Sigmoid colon (tissue), 7 donors: ENCODE data around the gene IKBKE. TPM values are rescaled to one million over a fixed set of nuclear protein-coding genes. Genes with fewer than 3 reads are reported as not detected.

Source experiments
- DNase-seq: peaks from one replicate; pipeline ENCODE4 v3.0.0-alpha.2; 2019
- H3K27ac ChIP-seq, 4 donors: fragments of 200-600 bp; sonication (generic); one replicate each; pipeline ENCODE4 v1.5.1; 2016 to 2019; ENCODE audit warnings: mild to moderate bottlenecking in 1 of 4
- H3K27me3 ChIP-seq, 3 donors: fragments of 200-600 bp; sonication (generic); one replicate each; pipeline ENCODE4 v1.5.1; 2019; ENCODE audit warnings: mild to moderate bottlenecking in 1 of 3
- H3K36me3 ChIP-seq, 4 donors: fragments of 200-600 bp; sonication (generic); one replicate each; pipeline ENCODE4 v1.5.1; 2016 to 2019
- H3K4me1 ChIP-seq, 4 donors: fragments of 200-600 bp; sonication (generic); one replicate each; pipeline ENCODE4 v1.5.1; 2017 to 2019
- H3K4me3 ChIP-seq, 4 donors: fragments of 200-600 bp; sonication (generic); one replicate each; pipeline ENCODE4 v1.5.1; 2017 to 2019; ENCODE audit warnings: mild to moderate bottlenecking in 2 of 4, moderate library complexity in 1 of 4
- H3K9me3 ChIP-seq, 4 donors: fragments of 200-600 bp in 3 of 4; sonication (generic) in 3 of 4; one replicate each; pipeline versions ENCODE4 v1.5.1 to v1.6.1; 2013 to 2019
- EP300 ChIP-seq, 4 donors: sonication (generic); formaldehyde crosslinking; IDR thresholded peaks; one replicate each; pipeline ENCODE4 v1.6.1; 2017; ENCODE audit warnings: antibody characterized with exemption in 4 of 4
- POLR2A ChIP-seq, 2 donors: fragments of 450-650 bp; IDR thresholded peaks; one replicate each; pipeline ENCODE4 v1.6.1; 2016; ENCODE audit warnings: antibody characterized with exemption in 2 of 2, mild to moderate bottlenecking in 2 of 2, moderate library complexity in 2 of 2
- POLR2AphosphoS5 ChIP-seq, 4 donors: sonication (generic); formaldehyde crosslinking; IDR thresholded peaks; one replicate each; pipeline ENCODE4 v1.6.1; 2017; ENCODE audit warnings: antibody characterized with exemption in 4 of 4
- WGBS, 2 donors: extraction: QIAGEN DNeasy Blood & Tissue Kit; methylation state at CpG; one replicate each; pipeline ENCODE4 v1.1.7; 2013; 5-methylcytosine and 5-hydroxymethylcytosine counted together
- intact Hi-C: fragments of 100-400 bp; cut with DNase I; formaldehyde crosslinking; loops from one replicate; pipeline ENCODE4 v1.15.1; 2023
- polyA plus RNA-seq, 3 donors: library from polyadenylated mRNA; stranded (reverse); fragments of 200-250 nt; gene quantifications; one replicate each; pipeline ENCODE4 v1.2.3, GENCODE V29; 2013
- total RNA-seq, 4 donors: library from RNA; depleted of rRNA; stranded (reverse); fragments of >200 nt; gene quantifications; one replicate each; pipeline ENCODE4 v1.1.0, GENCODE V29; 2016
- TF ChIP-seq, protein P1 (sequence below), 4 experiments: fragments of 450-650 bp in 3 of 4; fragments of 200-600 bp in 1 of 4; IDR thresholded peaks; one replicate each; pipeline ENCODE4 v1.5.1; 2016 to 2019; ENCODE audit warnings: antibody characterized with exemption in 4 of 4, mild to moderate bottlenecking in 3 of 4, moderate library complexity in 2 of 4
- donor health status: healthy with polysubstance abuse.
- donor health status: Bipolar disorder and iron deficiency.
- donor health status: healthy.

The IKBKE gene
- total and polyA plus RNA-seq, 7 donors: 1.6 to 23.2 (median 3.2) TPM

DNA sequence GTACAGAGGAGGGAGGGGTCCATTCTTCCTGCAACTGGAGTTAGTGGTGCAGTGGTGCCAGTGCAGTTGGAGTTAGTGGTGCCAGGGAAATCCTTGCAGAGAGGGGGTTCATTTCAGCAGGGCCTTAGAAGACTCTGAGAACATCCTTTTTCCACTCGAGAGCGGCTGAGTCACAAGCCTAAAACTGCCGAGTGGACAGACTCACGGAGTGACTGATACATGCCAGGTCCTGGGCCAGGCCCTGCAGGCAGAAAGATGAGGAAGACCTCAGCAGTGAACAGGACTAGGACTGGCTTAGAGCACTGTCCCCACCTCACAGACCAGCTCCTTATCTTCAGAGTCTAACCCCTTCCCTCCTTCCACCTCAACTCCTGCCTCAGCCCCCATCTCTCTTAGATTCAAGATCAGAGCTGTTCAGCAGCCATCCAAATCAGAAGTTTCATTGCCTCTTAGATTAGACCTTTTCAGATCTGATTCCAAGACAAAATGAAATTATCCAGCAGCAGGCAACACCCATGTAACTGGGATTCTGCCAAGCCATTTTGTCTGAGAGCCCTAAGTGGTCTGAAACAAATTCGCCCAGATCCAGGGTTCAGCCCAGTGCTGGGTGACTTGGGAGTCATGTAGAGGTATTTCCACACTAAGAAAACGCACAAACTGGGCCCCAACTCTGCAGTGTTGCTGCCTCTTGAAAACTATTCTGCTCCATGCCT lies 12.7 kb upstream of the IKBKE start:
- no peaks in the 10 kb centered on the region for H3K9me3 ChIP-seq
- peaks cover 0 to 25% (median 17%) of the 10 kb centered on the region in 4 donors for H3K4me1 ChIP-seq
- H3K4me3 ChIP-seq: no peak overlapping the region
- 79 to 81% methylated on average over 6 of the region's 6 CpGs for WGBS, 2 donors
- H3K27ac ChIP-seq: no peak overlapping the region
- H3K27me3 ChIP-seq: no peaks in the 10 kb centered on the region
- intact Hi-C loops: no loop called here
- peaks cover 0 to 40% (median 5%) of the 10 kb centered on the region in 4 donors for H3K36me3 ChIP-seq
- no peak for DNase-seq
- TF ChIP-seq POLR2A (IDR thresholded peaks at IDR 0.05) (no peak), POLR2AphosphoS5 (IDR thresholded peaks at IDR 0.05) (no peak), EP300 (IDR thresholded peaks at IDR 0.05) (no peak)
- TF ChIP-seq, protein P1, sequence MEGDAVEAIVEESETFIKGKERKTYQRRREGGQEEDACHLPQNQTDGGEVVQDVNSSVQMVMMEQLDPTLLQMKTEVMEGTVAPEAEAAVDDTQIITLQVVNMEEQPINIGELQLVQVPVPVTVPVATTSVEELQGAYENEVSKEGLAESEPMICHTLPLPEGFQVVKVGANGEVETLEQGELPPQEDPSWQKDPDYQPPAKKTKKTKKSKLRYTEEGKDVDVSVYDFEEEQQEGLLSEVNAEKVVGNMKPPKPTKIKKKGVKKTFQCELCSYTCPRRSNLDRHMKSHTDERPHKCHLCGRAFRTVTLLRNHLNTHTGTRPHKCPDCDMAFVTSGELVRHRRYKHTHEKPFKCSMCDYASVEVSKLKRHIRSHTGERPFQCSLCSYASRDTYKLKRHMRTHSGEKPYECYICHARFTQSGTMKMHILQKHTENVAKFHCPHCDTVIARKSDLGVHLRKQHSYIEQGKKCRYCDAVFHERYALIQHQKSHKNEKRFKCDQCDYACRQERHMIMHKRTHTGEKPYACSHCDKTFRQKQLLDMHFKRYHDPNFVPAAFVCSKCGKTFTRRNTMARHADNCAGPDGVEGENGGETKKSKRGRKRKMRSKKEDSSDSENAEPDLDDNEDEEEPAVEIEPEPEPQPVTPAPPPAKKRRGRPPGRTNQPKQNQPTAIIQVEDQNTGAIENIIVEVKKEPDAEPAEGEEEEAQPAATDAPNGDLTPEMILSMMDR (IDR thresholded peaks at IDR 0.05): no peak

DNA sequence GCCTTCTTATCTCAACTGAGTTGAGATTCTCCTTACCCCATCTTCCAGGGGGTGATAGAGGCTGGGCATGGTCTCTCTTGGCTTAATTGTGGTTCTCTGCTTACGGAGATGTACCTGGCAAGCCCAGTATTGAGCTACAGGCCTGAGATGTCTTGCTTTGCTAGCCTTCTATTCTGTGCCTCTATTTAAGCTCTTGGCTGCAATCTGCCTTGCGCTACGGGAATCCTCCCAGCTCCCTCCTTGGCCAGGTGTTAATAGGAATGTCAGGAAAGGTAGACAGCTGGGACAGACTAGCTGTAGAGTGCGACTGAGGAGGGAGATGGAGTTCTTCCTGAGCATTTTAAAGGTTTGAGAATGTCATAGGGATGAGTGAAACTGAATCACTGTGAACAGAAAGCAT lies 10.6 kb upstream of the IKBKE start:
- H3K4me1 ChIP-seq: peaks cover 0 to 25% (median 17%) of the 10 kb centered on the region in 4 donors
- no peaks in the 10 kb centered on the region for H3K27me3 ChIP-seq
- TF ChIP-seq POLR2A (IDR thresholded peaks at IDR 0.05): no peak
- TF ChIP-seq POLR2AphosphoS5 (IDR thresholded peaks at IDR 0.05): no peak
- TF ChIP-seq, protein P1 (IDR thresholded peaks at IDR 0.05): no peak
- WGBS, 2 donors: 94 to 97% methylated on average over 4 of the region's 4 CpGs
- H3K9me3 ChIP-seq: no peaks in the 10 kb centered on the region
- H3K36me3 ChIP-seq: peaks cover 0 to 23% (median 4%) of the 10 kb centered on the region in 4 donors
- no peak overlapping the region for H3K27ac ChIP-seq
- intact Hi-C loops: no loop called here
- H3K4me3 ChIP-seq: no peak overlapping the region
- no peak for DNase-seq

DNA sequence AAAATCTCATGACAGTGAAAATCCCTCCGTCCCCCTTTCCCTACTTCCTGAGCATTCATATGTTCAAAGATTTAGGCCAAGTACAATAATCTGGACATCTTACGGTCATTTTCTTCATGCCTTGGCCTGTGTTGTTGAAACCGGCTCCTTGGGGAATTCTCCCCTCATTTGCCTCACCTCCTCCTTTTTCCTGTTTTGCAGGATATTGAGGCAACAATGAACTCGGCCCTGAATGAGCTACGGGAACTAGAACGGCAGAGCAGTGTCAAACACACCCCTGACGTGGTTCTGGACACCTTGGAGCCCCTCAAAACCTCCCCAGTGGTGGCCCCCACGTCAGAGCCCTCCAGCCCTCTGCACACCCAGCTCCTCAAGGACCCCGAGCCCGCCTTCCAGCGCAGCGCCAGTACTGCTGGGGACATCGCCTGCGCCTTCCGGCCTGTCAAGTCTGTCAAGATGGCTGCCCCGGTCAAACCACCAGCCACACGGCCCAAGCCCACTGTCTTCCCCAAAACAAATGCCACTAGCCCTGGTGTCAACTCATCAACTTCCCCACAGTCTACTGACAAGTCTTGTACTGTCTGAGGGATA lies 9.3 kb upstream of the IKBKE start:
- Histone ChIP-seq H3K4me3 (no peak overlapping the region), H3K36me3 (peaks cover 0 to 21% (median 4%) of the 10 kb centered on the region in 4 donors), H3K9me3 (no peaks in the 10 kb centered on the region), H3K27me3 (no peaks in the 10 kb centered on the region), H3K27ac (peak overlapping the region in 2 of 4 donors; percentile 18 to 64), H3K4me1 (peaks cover 0 to 18% (median 11%) of the 10 kb centered on the region in 4 donors)
- no peak for TF ChIP-seq POLR2A (IDR thresholded peaks at IDR 0.05)
- no peak for TF ChIP-seq POLR2AphosphoS5 (IDR thresholded peaks at IDR 0.05)
- TF ChIP-seq, protein P1 (IDR thresholded peaks at IDR 0.05): no peak
- TF ChIP-seq EP300 (IDR thresholded peaks at IDR 0.05): no peak
- intact Hi-C loops: no loop called here
- no peak for DNase-seq
- whole genome bisulfite sequencing, 2 donors: 86 to 87% methylated on average over 17 of the region's 17 CpGs

DNA sequence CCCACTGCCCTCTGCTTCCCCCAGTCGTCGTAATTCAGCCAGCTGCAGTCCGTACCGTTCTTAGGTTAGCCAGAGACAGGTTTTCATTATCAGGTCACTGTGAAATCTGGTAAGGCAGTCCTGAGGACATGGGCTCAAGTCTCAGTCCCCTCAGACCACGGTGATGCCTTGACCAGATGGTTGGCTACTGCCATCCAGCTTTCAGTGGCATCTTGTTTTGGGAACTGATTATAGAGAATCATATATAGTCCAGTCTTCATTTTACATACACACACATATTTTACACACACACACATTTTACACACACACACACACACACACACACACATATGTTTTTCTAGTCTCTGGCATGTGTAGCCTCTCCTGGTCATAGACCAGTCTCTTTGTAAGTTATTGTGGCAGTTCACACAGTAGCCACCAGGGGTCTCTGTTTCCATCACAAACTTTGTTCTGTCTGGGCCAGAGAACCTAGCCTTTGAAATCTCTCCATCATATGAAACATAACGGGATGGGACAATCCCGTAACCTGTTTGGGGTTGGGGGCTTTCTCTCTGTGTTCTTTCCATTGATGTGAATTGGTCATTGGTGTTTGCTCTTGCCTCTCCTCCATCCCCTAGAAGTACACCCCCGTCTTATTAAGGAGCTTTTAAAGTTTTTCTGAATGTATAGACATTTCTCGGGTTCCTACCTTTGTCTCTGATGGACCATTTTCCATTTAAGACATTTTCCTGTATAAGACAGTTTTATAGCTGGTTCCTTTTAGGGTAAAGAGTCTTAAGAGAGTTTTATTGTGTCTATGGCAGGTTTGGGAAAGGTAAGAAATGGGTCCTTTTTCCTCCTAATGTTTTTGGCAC lies 8.4 kb upstream of the IKBKE start:
- no peaks in the 10 kb centered on the region for H3K9me3 ChIP-seq
- peak; percentile 83 for DNase-seq
- H3K4me1 ChIP-seq: peaks cover 0 to 12% (median 5%) of the 10 kb centered on the region in 4 donors
- WGBS, 2 donors: 57 to 67% methylated on average over 9 of the region's 9 CpGs
- peaks cover 0 to 21% (median 4%) of the 10 kb centered on the region in 4 donors for H3K36me3 ChIP-seq
- intact Hi-C loops: no loop called here
- peak overlapping the region in 2 of 4 donors; percentile 18 to 64 for H3K27ac ChIP-seq
- no peak overlapping the region for H3K4me3 ChIP-seq
- no peaks in the 10 kb centered on the region for H3K27me3 ChIP-seq
- TF ChIP-seq, protein P1 (IDR thresholded peaks at IDR 0.05): peak; percentile 69 to 84 (median 82)
- TF ChIP-seq POLR2A (IDR thresholded peaks at IDR 0.05): no peak
